ENCODE data around the gene ZBTB48. TPM values are rescaled to one million over a fixed set of nuclear protein-coding genes. Genes with fewer than 3 reads are reported as not detected.
A peak's percentile ranks its signal among the peaks of the same experiment; 100 is the strongest.
"Not testable (repeated sequence)": the region's sequence is repeated elsewhere in the genome, so short reads cannot be mapped to it uniquely, and the experiment has no call there.

ZBTB48 gene
- total RNA-seq, 1 donor from 2014 or later, result 36.5 TPM

- Histone ChIP-seq H3K27ac (no peak overlapping the region), H3K27me3 (ENCODE audit: low read depth) (no peaks in the 10 kb centered on the region), H3K36me3 (peaks cover 98% of the 10 kb centered on the region), H3K4me3 (no peak overlapping the region), H3K9me3 (no peaks in the 10 kb centered on the region), H3K4me1 (no peaks in the 10 kb centered on the region)
- DNase-seq (peak; percentile 73), ATAC-seq (peak; percentile 69 to 78)
- intact Hi-C loops (cut with DNase I), result no loop called here
- peak; percentile 41 for TF ChIP-seq CTCF (IDR thresholded peaks at IDR 0.05)
Observed at GRCh38 chr1:6634371-6635052, 54.7 kb downstream of the ZBTB48 start.

GRCh38 chr1:6635161-6635909, 55.5 kb downstream of the ZBTB48 start:
- no peak for TF ChIP-seq CTCF (IDR thresholded peaks at IDR 0.05)
- no peak overlapping the region for H3K27ac ChIP-seq
- ATAC-seq (no peak), DNase-seq (no peak)
- intact Hi-C loops (cut with DNase I), result no loop called here
- H3K27me3 ChIP-seq (ENCODE audit: low read depth), result no peaks in the 10 kb centered on the region
- H3K36me3 ChIP-seq, result peaks cover 98% of the 10 kb centered on the region
- H3K9me3 ChIP-seq, result no peaks in the 10 kb centered on the region
- no peak overlapping the region for H3K4me3 ChIP-seq
- H3K4me1 ChIP-seq, result no peaks in the 10 kb centered on the region

- no peaks in the 10 kb centered on the region for H3K27me3 ChIP-seq (ENCODE audit: low read depth)
- no peak for TF ChIP-seq CTCF (IDR thresholded peaks at IDR 0.05)
- H3K36me3 ChIP-seq, result peaks cover 97% of the 10 kb centered on the region
- no peak for ATAC-seq
- H3K4me3 ChIP-seq, result no peak overlapping the region
- H3K27ac ChIP-seq, result no peak overlapping the region
- DNase-seq, result no peak
- no peaks in the 10 kb centered on the region for H3K4me1 ChIP-seq
- intact Hi-C loops (cut with DNase I), result no loop called here
- no peaks in the 10 kb centered on the region for H3K9me3 ChIP-seq
Observed at GRCh38 chr1:6635910-6636760, 56.3 kb downstream of the ZBTB48 start.

- H3K4me1 ChIP-seq; H3K27me3 ChIP-seq (ENCODE audit: low read depth); ATAC-seq; DNase-seq; H3K9me3 ChIP-seq; H3K27ac ChIP-seq; H3K4me3 ChIP-seq; intact Hi-C loops (cut with DNase I): not testable (repeated sequence)
- H3K36me3 ChIP-seq, result peaks cover 95% of the 10 kb centered on the region
Observed at GRCh38 chr1:6636778-6637177, 57.0 kb downstream of the ZBTB48 start.

GRCh38 chr1:6637770-6638169, 58.0 kb downstream of the ZBTB48 start:
- TF ChIP-seq CTCF (IDR thresholded peaks at IDR 0.05), result no peak
- ATAC-seq (no peak), DNase-seq (no peak)
- H3K27ac ChIP-seq, result no peak overlapping the region
- H3K9me3 ChIP-seq, result no peaks in the 10 kb centered on the region
- intact Hi-C loops (cut with DNase I), result no loop called here
- H3K4me1 ChIP-seq, result no peaks in the 10 kb centered on the region
- no peak overlapping the region for H3K4me3 ChIP-seq
- H3K36me3 ChIP-seq, result peaks cover 95% of the 10 kb centered on the region
- H3K27me3 ChIP-seq (ENCODE audit: low read depth), result no peaks in the 10 kb centered on the region
